Measurements from ENCODE around the gene DPP10. TPM values are rescaled to one million over a fixed set of nuclear protein-coding genes. Genes with fewer than 3 reads are reported as not detected.

DPP10 gene
- total RNA-seq, 2 donors from 2014 or later = 3.1 to 11.2 TPM

GRCh38 chr2:114699423-114699944 lies 257.0 kb downstream of the DPP10 start:
- no peak for TF ChIP-seq CTCF (IDR thresholded peaks at IDR 0.05)
- no peak for TF ChIP-seq POLR2A (IDR thresholded peaks at IDR 0.05)
- Histone ChIP-seq H3K36me3 (replicated peaks in 1 of 2; ENCODE audit: insufficient read depth in 1 of 2, low read depth in 2 of 2) (no peaks in the 10 kb centered on the region), H3K9me3 (no peaks in the 10 kb centered on the region), H3K4me1 (no peaks in the 10 kb centered on the region), H3K27me3 (no peaks in the 10 kb centered on the region), H3K27ac (no peak overlapping the region), H3K4me3 (no peak overlapping the region)
- intact Hi-C loops (cut with DNase I) = no loop called here
- ATAC-seq = no peak
- WGBS, 2 donors = 74 to 77% methylated on average over 2 of the region's 2 CpGs
- DNase-seq = no peak

GRCh38 chr2:114700440-114700839 lies 258.0 kb downstream of the DPP10 start:
- ATAC-seq = no peak
- intact Hi-C loops (cut with DNase I) = no loop called here
- Histone ChIP-seq H3K27me3 (no peaks in the 10 kb centered on the region), H3K4me1 (no peaks in the 10 kb centered on the region), H3K36me3 (replicated peaks in 1 of 2; ENCODE audit: insufficient read depth in 1 of 2, low read depth in 2 of 2) (no peaks in the 10 kb centered on the region), H3K27ac (no peak overlapping the region), H3K9me3 (no peaks in the 10 kb centered on the region), H3K4me3 (no peak overlapping the region)
- WGBS, 2 donors = 51 to 58% methylated on average over 5 of the region's 5 CpGs
- no peak for DNase-seq
- no peak for TF ChIP-seq POLR2A (IDR thresholded peaks at IDR 0.05)
- TF ChIP-seq CTCF (IDR thresholded peaks at IDR 0.05) = no peak

- no peaks in the 10 kb centered on the region for H3K4me1 ChIP-seq
- WGBS, 2 donors = 59 to 69% methylated on average over 4 of the region's 4 CpGs
- H3K36me3 ChIP-seq (replicated peaks in 1 of 2; ENCODE audit: insufficient read depth in 1 of 2, low read depth in 2 of 2) = no peaks in the 10 kb centered on the region
- intact Hi-C loops (cut with DNase I) = no loop called here
- no peak overlapping the region for H3K4me3 ChIP-seq
- TF ChIP-seq POLR2A (IDR thresholded peaks at IDR 0.05) (no peak), CTCF (IDR thresholded peaks at IDR 0.05) (no peak)
- H3K27ac ChIP-seq = no peak overlapping the region
- no peaks in the 10 kb centered on the region for H3K9me3 ChIP-seq
- DNase-seq (no peak), ATAC-seq (no peak)
- H3K27me3 ChIP-seq = no peaks in the 10 kb centered on the region
Measured at GRCh38 chr2:114709936-114710850, 267.8 kb downstream of the DPP10 start.

- intact Hi-C loops (cut with DNase I) = no loop called here
- no peak for TF ChIP-seq POLR2A (IDR thresholded peaks at IDR 0.05)
- no peak for TF ChIP-seq CTCF (IDR thresholded peaks at IDR 0.05)
Measured at GRCh38 chr2:114714313-114714712, 271.9 kb downstream of the DPP10 start.

More at GRCh38 chr2:114714313-114714712, 271.9 kb downstream of the DPP10 start:
- H3K27me3 ChIP-seq = no peaks in the 10 kb centered on the region
- H3K27ac ChIP-seq = no peak overlapping the region
- H3K4me3 ChIP-seq = no peak overlapping the region
- no peak for DNase-seq
- WGBS, 2 donors = 23 to 26% methylated on average over 1 of the region's 1 CpG
- no peak for ATAC-seq
- H3K4me1 ChIP-seq = no peaks in the 10 kb centered on the region
- H3K9me3 ChIP-seq = no peaks in the 10 kb centered on the region
- H3K36me3 ChIP-seq (replicated peaks in 1 of 2; ENCODE audit: insufficient read depth in 1 of 2, low read depth in 2 of 2) = no peaks in the 10 kb centered on the region

All from body of pancreas (tissue), 4 donors.